Thyroid gland (tissue), 4 donors: Measurements from ENCODE around the gene MEGF10. TPM values are rescaled to one million over a fixed set of nuclear protein-coding genes. Genes with fewer than 3 reads are reported as not detected.

ENCODE experiments used
- DNase-seq, 2 donors: peaks; one replicate each; pipeline ENCODE4 v3.0.0-alpha.2; 2019
- H3K27ac ChIP-seq, 3 donors: fragments of 200-600 bp; sonication (generic); 1 replicate in 2 of 3; 2 replicates in 1 of 3; pipeline ENCODE4 v1.5.1; 2016 to 2019; ENCODE audit warnings: mild to moderate bottlenecking in 1 of 3, moderate library complexity in 1 of 3
- H3K27me3 ChIP-seq: fragments of 200-600 bp; sonication (generic); one replicate; pipeline ENCODE4 v1.5.1; 2019
- H3K36me3 ChIP-seq, 2 donors: fragments of 200-600 bp; sonication (generic); one replicate each; pipeline ENCODE4 v1.5.1; 2016 to 2019
- H3K4me1 ChIP-seq, 2 donors: fragments of 200-600 bp; sonication (generic); one replicate each; pipeline ENCODE4 v1.5.1; 2017 to 2019
- H3K4me3 ChIP-seq, 3 donors: fragments of 200-600 bp; sonication (generic); replicated peaks in 1 of 3; 1 replicate in 2 of 3; 2 replicates in 1 of 3; pipeline ENCODE4 v1.5.1; 2016; ENCODE audit warnings: mild to moderate bottlenecking in 1 of 3
- H3K9me3 ChIP-seq: fragments of 200-600 bp; sonication (generic); one replicate; pipeline ENCODE4 v1.5.1; 2017
- CTCF ChIP-seq, 6 experiments: fragments of 200-600 bp in 3 of 6; fragments of 450-650 bp in 3 of 6; sonication (generic) in 3 of 6; IDR thresholded peaks; one replicate each; pipeline ENCODE4 v1.5.1; 2016 to 2019; ENCODE audit warnings: antibody characterized with exemption in 6 of 6, mild to moderate bottlenecking in 2 of 6, inconsistent platforms in 1 of 6, moderate library complexity in 1 of 6
- POLR2A ChIP-seq, 2 donors: fragments of 450-650 bp; IDR thresholded peaks; one replicate each; pipeline ENCODE4 v1.6.1; 2017; ENCODE audit warnings: antibody characterized with exemption in 2 of 2, mild to moderate bottlenecking in 2 of 2, moderate library complexity in 1 of 2
- WGBS, 2 donors: methylation state at CpG; one replicate each; pipeline ENCODE4 v1.1.5; 2017; 5-methylcytosine and 5-hydroxymethylcytosine counted together
- intact Hi-C: fragments of 100-400 bp; cut with DNase I; formaldehyde crosslinking; loops from one replicate; pipeline ENCODE4 v1.15.1; 2023
- small RNA-seq: library from RNA; depleted of rRNA; stranded (forward); fragments of <200 nt; gene quantifications from one replicate; pipeline ENCODE3, GENCODE V24; 2016
- total RNA-seq, 4 donors: library from RNA; depleted of rRNA; stranded (reverse); fragments of >200 nt; gene quantifications; one replicate each; pipeline ENCODE4 v1.2.3, GENCODE V29; 2016

MEGF10 gene
- total RNA-seq, 4 donors from 2014 or later, result under 0.01 to 2.3 (median 0.42) TPM; not detected in 1

GRCh38 chr5:127508644-127509373 lies 218.2 kb downstream of the MEGF10 start:
- Histone ChIP-seq H3K9me3 (no peaks in the 10 kb centered on the region), H3K4me1 (no peaks in the 10 kb centered on the region), H3K4me3 (no peak overlapping the region), H3K36me3 (no peaks in the 10 kb centered on the region), H3K27me3 (peaks cover 4% of the 10 kb centered on the region), H3K27ac (no peak overlapping the region)
- intact Hi-C loops, result no loop called here
- TF ChIP-seq CTCF (IDR thresholded peaks at IDR 0.05) (no peak), POLR2A (IDR thresholded peaks at IDR 0.05) (no peak)
- 87 to 93% methylated on average over 2 of the region's 2 CpGs for WGBS, 2 donors
- DNase-seq, result no peak

Small RNA genes lying within 50 kb of the gene (small RNA-seq; reads per million reads assigned to genes)
- not detected for gene AC010424.1

Other genes starting within 250 kb of the MEGF10 start
- 10 to 100 TPM in 1 of 4 donors, 1 to 10 TPM in 3; 4.3 to 13.7 (median 6.6) TPM for gene C5orf63, start 217.3 kb upstream of the MEGF10 start, total RNA-seq
- 10 to 100 TPM; 47.4 to 79.0 (median 70.9) TPM for gene PRRC1, start 226.8 kb downstream of the MEGF10 start, total RNA-seq